H1 (cell line): ENCODE data around the gene SENP6. TPM values are rescaled to one million over a fixed set of nuclear protein-coding genes. Genes with fewer than 3 reads are reported as not detected.

Experiments
- CTCF ChIP-seq, 3 experiments: IDR thresholded peaks; 1 replicate in 2 of 3; 2 replicates in 1 of 3; pipeline versions ENCODE4 v1.5.1 to v1.6.1; 2011; ENCODE audit warnings: low read length in 3 of 3, mild to moderate bottlenecking in 3 of 3, inconsistent platforms in 2 of 3, low read depth in 1 of 3, moderate library complexity in 1 of 3; ENCODE audit not compliant: insufficient read depth in 1 of 3; ENCODE audit errors: control extremely low read depth in 1 of 3
- FOSL1 ChIP-seq: IDR thresholded peaks from 2 replicates; pipeline ENCODE4 v1.6.1; 2011; ENCODE audit warnings: mild to moderate bottlenecking, low read depth, low read length, moderate library complexity; ENCODE audit not compliant: insufficient read depth
- GTF2F1 ChIP-seq: IDR thresholded peaks from 2 replicates; pipeline ENCODE4 v1.6.1; 2012; ENCODE audit warnings: low read depth, low read length, improper control_type of control experiment, borderline replicate concordance
- JUN ChIP-seq: IDR thresholded peaks from 2 replicates; pipeline ENCODE4 v1.6.1; 2011; ENCODE audit warnings: low read depth, mild to moderate bottlenecking, improper control_type of control experiment, low read length
- JUND ChIP-seq: IDR thresholded peaks from 2 replicates; pipeline ENCODE4 v1.6.1; 2011; ENCODE audit warnings: mild to moderate bottlenecking, improper control_type of control experiment, low read length
- TAF1 ChIP-seq: IDR thresholded peaks from 2 replicates; pipeline ENCODE4 v1.6.1; 2011; ENCODE audit warnings: mild to moderate bottlenecking, low read depth, low read length
- TBP ChIP-seq: IDR thresholded peaks from 2 replicates; pipeline ENCODE4 v1.6.1; 2011; ENCODE audit warnings: low read depth, low read length, improper control_type of control experiment
- ZNF274 ChIP-seq: IDR thresholded peaks from 2 replicates; pipeline ENCODE4 v1.7.0; 2012; ENCODE audit warnings: low read length, borderline replicate concordance; ENCODE audit errors: extremely low read depth
- polyA plus RNA-seq, 7 experiments: library from polyadenylated mRNA; depleted of rRNA in 3 of 7; stranded (reverse) in 5 of 7; unstranded in 2 of 7; fragments of >200 nt in 5 of 7; fragments of 200-250 nt in 2 of 7; gene quantifications; 1 replicate in 5 of 7; 2 replicates in 1 of 7; 4 replicates in 1 of 7; pipeline versions ENCODE4 v1.2.1 to v1.2.3, GENCODE V29; 2011 to 2013; ENCODE audit warnings: missing spikeins in 2 of 7, mixed read lengths in 2 of 7
- total RNA-seq: library from RNA; stranded (reverse); fragmentation: NEBNext Ultra II Directional; extraction: Animal tissue kit (Norgen Biotek cat#: 25700); gene quantifications from 2 replicates; pipeline ENCODE4 v1.2.1, GENCODE V29; 2021

Gene SENP6
- total and polyA plus RNA-seq, 2 of the 8 experiments (the other 6 are each of a cell fraction or from before 2014, with no cell fraction given): 13.8 to 103 TPM

GRCh38 chr6:75747152-75747992 is 145.7 kb downstream of the SENP6 start (continued):
- TF ChIP-seq TBP (no peak), ZNF274 (no peak), FOSL1 (no peak), GTF2F1 (no peak), JUN (no peak), JUND (no peak), CTCF (IDR thresholded peaks at IDR 0.05; ENCODE audit: control extremely low read depth in 1 of 3, insufficient read depth in 1 of 3, low read depth in 1 of 3, low read length in 3 of 3) (no peak), TAF1 (no peak)
